GM19324 (cell line): ENCODE results near the gene SH3GLB2.
A peak's percentile ranks its signal among the peaks of the same experiment; 100 is the strongest.

Experiments
- ATAC-seq: cut with Tn5 transposase; IDR thresholded peaks from one replicate; pipeline ENCODE4 v1.9.1; 2021; ENCODE audit warnings: mild to moderate bottlenecking, moderate library complexity; ENCODE audit not compliant: unreplicated experiment, low FRiP score

Gene SH3GLB2

DNA sequence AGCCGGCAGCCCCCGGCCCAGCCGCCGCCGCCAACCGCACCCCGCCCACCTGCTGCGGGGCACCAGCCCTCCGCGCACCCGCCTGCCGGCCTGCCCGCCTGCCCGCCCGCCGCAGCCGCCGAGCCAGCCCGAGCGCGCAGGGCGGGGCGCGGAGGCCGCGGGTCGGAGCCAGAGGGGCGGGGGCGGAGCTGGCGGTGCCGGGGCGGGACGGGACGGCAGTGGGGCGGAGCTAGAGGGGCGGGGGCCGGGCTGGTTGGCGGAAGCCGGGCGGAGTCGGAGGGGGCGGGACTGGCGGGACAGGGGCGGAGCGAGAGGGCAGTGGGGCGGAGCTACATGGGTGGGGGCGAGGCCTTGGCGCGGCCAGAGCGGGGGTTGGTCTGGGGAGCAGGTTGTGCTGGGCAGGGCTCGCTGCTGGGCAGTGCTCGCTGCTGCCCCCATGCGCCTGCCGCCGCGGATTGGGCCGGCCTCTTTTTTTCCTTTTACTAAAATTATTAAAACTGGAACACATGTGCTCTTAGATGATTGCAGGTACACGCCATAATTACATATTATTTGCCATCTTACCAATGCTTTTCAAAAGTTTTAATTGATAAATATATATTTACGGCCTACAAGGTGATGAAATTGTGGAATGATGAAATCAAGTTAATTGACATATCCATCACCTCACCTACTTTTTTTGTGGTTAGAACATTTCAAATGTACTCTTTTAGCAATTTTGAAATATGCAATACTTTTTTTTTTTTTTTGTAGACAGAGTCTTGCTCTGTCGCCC, at the start of gene SH3GLB2:
Gene SH3GLB2, minus strand, starts transcription at position 140 of the 775 bp plus-strand sequence. CDS start 177 bp downstream, outside the sequence.
- peak; percentile 81 for ATAC-seq

DNA sequence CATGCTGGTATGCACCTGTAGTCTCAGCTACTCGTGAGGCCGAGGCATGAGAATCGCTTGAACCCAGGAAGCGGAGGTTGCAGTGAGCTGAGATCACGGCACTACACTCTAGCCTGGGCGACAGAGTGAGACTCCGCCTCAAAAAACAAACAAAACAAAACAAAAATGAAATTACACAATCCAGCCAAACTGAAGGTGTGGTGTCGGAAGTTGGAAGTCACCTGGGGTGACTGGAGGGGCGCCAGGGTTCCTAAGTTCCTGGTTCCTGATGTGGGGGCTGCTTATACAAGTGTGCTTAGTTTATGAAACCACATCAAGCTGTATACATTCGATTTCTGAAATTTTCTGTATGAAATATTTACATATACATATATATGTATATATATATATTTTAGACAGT, 49.1 kb upstream of the SH3GLB2 start:
- no peak for ATAC-seq

DNA sequence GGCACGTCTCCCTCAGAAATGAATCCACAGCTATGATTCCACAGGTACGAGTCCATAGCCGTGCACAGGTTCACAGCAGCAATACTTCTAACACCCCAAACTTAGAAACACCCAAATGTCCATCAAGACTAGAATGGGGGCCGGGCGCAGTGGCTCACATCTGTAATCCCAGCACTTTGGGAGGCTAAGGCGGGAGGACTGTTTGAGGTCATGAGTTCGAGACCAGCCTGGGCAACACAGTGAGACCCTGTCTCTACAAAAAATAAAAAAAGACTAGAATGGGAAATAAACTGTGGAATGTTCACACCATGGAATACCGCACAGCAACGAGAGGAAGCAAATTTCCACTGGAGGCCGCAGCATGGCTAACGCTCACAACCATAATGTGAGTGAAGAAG, 48.5 kb upstream of the SH3GLB2 start:
- no peak for ATAC-seq

DNA sequence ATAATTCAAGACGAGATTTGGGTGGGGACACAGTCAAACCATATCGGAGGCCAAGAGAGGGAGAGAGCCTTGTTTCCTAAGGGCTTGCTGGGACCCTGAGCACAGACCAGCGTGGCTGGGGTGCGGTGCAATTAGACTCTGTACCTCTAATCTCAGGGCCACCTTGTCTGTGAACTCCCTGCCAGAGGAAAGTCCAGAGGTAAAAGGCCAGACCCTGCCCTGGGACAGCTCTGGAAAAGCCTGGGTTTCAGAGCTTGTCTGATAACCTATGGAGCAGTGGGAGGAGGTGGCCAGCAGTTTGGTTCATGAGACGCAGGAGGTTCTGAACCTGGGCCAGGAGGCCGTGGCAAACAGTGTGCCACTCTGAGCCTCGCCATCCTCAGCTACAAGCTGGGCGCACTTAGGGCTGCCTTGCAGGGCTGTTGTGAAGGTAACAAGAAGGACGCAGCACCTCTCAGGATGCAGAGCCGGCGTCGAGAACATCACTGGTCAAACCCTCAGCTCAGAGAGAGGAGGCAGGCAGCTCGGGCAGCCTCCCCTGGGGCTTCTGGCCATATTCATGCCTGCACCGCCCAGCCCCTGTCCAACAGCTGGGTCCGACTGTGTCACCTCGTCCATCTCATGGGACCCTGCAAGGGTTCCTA, 48.0 kb upstream of the SH3GLB2 start:
- ATAC-seq = no peak

DNA sequence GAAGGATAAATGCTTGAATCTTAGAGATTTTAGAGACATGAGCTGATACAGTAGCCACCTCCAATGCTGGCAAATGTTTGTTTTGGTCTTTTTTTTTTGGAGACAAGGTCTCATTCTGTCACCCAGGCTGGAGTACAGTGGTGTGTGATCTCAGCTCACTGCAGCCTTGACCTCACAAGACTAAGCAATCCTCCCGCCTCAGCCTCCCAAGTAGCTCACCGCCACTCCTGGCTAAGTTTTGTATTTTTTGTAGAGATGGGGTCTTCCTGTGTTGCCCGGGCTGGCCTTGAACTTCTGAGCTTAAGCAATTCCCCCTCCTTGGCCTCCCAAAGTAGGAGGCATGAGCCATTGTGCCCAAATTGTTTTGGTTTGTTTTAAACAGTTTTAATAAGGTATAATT, 46.0 kb upstream of the SH3GLB2 start:
- ATAC-seq = no peak

DNA sequence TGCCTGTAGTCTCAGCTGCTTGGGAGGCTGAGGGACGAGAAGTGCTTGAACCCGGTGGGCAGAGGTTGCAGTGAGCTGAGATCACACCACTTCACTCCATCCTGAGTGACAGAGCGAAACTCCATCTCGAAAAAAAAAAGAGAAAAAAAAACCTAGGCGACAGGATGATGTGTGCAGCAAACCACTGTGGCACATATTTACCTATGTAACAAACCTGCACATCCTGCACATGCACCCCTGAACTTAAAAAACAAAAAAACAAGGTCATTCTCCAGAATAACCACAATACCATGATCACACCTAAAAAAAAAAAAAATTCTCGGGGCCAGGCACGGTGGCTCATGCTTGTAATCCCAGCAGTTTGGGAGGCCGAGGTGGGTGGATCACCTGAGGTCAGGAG, 45.3 kb upstream of the SH3GLB2 start:
- no peak for ATAC-seq

DNA sequence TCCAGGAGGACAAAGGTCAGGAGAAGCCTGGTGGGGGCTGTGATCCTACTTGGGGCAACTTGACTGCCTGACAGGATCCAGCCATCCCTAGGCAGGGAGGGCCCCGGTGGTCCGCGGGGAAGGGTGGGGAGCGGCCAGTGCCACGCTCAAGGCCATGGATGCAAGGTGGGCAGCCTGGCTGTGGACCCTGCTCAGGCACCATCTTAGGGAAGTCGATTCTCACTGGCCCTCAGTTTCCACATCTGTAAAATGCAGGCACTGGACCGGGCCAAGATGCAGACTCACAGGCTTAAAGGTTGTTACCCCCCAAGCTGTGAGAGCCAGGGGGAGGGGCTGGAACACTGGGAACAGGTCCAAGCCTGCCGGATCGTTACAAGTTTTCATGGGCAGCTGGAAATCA, 44.0 kb upstream of the SH3GLB2 start:
- no peak for ATAC-seq

DNA sequence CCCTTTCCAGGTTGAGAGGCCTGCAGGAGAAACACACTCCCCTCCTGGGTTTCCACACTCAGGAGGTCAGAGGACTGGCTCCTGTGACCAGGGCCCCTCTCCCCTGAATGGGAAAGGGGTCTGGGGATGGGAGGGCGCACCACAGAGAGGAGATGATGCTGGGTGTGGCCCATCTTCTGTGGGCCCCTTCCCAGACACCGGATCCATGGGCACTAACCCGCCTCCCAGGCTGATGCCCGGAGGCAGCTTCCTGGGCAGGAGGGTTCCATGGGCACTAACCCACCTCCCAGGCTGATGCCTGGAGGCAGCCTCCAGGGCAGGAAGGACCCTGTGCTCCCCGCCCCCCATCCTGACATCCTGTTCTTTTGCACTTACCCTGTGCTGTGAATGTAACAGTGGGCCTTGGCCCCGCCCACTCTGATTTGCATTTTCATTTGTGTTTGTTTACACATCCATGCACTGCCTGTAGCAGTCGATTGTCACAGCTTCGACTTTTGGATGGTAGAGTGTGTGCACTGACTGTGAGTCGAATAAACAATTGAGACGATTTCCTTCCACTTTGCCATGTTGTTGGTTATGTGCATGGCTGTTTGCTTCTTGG, 43.5 kb upstream of the SH3GLB2 start:
- ATAC-seq = no peak

DNA sequence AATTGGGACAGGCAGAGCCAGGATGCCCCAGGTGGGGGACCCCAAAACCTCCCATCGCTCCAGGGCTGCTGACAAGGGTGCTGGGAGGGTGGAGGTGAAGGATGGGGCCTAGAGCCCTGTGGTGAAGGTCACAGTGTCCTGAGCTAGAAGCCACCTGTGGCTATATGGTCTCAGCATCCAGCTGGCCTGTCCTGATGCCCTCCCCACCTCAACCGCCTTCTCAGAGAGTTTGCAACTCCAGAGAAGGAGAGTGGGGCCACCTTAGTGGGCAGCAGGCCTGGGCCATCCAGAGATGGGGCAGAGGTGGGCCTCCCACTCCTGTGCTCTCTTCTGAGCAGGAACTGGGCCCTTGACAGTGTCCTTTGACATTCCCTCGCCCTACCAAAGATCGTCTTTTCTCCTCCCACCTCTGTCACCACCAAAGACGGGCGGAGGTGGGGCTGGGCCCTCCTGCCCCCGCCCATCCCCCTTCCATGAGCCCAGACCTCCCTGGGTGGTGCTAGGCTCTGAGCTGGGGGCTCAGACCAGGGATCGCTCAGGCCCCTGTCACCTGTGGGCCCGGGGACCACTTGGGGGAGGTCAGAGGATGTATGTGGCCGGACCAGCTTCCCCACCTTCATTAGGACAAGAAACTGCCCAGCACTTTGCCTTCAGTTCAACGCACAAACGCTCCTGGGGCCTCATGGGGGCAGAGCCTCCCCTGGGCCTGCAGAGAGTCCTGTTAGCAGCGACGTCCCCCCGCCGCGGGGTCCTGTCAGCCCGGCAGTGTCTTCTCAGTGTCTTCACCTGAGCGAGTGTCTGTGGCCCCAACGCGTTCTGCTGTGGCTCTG, 42.8 kb upstream of the SH3GLB2 start:
- no peak for ATAC-seq

DNA sequence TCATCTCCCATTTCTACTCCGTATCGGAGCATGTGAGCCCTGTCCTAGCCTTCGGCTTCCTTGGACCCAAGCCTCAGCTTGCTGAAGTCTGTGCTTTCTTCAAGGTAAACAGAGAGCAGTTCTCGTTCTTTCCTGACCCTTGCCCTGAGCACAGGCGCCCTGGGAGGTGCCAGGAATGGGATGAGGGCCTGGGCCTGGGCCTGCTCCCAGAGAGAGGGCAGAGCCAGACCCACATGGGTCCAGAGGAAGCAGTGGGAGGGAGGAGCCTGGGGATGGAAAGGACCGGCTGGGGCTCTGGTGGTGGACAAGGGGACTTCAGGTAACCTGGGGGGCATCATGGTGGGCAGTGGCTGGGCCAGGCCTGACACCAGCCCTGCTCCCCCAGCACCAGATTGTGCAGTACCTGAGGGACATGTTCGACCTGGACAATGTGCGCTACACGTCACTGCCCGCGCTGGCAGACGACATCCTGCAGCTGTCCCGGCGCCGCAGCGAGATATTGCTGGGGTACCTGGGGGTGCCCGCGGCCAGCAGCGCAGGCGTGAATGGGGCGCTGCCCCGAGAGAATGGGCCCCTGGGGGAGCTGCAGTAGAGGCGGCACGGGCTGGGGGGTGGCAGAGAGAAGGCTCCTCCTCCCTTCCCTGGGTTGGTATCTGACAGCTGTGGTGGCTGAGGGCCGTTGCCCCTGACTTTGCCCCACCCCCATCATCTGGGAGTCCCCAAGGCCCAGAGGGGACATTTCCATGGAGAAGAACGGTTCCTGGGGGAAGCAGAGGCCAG, 41.9 kb upstream of the SH3GLB2 start:
- no peak for ATAC-seq

DNA sequence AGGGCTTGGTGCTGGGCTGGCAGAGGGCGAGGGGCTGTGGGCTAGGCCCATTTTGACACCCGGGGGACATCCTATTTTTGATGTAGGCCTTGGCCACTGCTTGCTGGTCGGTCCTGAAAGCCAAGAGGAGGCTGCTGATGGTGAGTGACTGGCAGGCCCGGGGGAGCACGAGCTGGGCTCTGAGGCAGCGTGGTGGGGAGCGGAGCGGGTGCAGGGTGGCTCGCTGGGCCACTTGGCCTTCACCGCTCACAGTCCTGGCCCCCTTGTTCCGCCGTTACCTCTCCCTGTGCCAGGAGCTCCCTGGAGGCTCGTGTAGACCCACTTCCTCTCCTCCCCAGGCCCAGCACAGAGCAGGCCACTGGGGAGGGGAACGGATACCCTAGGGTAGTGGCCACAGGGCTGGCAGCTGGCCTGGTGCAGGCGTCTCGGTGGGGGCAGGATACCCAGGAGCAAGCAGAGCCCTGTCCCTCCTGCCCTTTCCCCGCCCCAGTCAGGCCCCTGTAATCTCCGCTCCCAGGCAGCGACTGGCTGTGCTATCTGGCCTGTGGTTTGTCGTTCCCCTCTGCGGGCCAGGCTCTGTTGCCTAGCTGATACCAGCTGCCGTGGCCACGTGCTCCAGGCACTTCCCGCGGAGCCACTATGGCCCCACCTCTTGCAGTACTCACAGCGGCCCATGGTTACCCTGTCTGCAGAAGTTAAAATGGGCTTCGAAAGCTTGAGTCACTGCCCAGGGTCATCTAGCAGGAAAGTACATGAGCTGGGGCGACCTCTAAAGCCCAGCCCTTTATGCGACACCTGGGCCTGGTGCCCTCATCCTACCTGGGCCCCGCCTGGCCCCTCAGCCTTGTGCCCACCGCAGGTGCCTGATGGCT, 41.1 kb upstream of the SH3GLB2 start:
- ATAC-seq = no peak

DNA sequence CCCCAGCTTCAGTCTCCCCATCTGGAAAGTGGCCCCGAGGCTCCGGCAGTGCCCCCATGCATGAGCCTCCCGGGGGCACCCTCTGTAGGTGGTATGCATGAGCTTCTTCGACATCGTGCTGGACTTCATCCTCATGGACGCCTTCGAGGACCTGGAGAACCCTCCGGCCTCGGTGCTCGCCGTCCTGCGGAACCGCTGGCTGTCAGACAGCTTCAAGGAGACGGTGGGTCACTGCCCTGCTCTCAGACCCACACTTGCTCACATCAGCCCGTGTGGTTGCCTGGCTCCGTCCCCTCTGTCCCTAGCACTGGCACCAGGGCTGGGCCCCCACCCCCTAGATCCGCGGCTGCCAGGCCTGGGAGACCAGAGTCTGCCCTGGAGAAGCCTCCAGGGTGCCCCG, 40.0 kb upstream of the SH3GLB2 start:
- no peak for ATAC-seq

DNA sequence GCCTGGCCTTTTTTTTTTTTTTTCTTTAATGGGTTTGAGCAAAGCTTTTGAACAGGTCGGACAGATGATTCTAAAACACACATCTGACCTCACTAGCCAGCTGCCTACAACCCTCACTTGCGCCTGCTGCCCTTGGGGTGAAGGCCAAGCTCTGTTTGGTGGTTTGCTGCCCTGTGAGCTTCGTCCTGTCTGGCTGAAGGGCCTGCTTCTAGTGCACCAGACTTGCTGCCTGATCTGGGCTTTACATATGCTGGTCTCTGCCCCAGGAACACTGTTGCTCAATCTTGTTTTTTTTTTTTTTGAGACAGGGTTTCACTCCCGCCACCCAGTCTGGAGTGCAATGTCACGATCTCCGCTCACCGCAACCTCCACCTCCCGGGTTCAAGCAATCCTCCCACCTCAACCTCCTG, 36.4 kb upstream of the SH3GLB2 start:
- no peak for ATAC-seq

DNA sequence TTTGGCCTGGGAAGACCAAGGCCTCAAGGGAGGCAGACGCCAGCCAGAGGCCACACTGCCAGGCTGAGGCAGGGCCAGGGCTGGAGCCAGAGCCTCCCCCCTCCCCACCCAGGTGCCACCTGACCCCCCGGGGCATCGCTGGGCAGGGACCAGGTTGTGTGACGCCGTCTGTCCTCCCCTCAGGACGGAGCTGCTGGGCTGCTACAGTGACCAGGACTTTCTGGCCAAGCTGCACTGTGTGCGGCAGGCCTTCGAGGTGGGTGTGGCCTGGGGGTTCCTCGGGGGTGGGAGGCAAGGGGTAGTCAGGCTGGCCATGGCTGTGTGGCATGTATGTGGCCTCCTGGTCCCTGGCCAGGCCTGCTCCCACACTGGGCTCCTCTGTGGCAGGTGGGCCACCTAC, 34.9 kb upstream of the SH3GLB2 start:
- no peak for ATAC-seq

DNA sequence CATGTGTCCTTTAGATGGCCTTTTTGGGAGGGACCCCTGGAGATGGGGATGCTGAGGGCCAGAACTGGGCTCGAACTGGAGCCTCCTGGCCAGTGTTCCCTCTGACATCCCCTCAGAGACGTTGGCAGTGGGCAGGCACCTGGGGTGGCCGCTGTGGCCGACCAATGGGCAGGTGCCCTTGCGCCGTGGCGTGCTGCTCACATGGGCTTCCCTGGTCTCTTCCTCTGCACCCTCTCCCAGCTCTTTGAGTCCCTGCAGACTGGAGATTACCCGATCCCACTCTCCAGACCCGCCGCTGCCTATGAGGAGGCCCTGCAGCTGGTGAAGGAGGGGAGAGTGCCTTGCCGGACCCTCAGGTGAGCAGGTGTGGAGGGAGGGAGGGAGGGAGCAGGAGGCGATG, 32.9 kb upstream of the SH3GLB2 start:
- ATAC-seq = no peak

DNA sequence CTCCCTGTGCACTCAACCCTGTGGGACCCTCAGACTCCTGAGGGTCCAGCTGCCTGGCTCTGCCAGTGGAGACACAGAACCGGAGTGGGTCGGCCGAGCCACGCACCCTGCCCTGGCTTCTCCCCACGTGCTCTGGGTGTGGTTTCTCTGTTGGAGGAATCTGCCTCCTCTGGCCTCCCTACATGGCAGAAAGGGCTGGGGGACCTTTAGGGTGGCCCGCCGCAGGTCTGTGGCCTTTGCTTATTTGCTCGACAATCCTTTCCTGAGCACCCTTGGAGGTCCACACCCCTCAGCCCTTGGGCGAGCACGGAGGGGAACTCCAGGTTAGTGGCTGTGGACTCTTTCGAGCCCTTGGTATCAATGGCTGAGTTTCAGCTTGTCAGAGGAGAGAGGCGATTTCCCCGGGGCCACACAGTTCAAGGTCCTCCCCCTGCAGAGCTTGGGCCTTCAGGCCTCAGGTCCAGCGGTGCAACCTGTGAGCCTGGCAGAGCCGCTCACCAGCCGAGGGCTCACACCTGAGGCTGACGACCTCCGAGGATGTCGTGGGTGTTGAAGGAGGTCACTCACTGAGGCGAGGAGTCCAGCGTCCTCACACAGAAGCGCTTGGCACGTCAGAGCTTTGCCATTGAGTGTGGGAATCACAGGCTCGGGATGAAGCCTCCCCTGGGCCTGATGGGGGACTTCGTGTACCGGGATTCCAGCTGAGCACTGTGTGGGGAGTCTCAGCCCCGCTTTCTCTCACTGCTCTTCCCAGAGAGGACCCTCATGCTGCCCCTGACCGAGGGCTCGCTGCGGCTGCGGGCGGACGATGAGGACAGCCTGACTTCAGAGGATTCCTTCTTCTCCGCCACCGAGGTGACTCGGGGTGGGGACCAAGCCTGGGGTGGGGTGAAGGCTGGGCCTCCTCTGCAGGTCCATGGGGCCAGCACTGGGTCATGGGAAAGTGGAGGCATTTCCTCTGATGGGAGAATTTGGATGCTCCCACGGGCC, 32.0 kb upstream of the SH3GLB2 start:
- ATAC-seq = no peak

DNA sequence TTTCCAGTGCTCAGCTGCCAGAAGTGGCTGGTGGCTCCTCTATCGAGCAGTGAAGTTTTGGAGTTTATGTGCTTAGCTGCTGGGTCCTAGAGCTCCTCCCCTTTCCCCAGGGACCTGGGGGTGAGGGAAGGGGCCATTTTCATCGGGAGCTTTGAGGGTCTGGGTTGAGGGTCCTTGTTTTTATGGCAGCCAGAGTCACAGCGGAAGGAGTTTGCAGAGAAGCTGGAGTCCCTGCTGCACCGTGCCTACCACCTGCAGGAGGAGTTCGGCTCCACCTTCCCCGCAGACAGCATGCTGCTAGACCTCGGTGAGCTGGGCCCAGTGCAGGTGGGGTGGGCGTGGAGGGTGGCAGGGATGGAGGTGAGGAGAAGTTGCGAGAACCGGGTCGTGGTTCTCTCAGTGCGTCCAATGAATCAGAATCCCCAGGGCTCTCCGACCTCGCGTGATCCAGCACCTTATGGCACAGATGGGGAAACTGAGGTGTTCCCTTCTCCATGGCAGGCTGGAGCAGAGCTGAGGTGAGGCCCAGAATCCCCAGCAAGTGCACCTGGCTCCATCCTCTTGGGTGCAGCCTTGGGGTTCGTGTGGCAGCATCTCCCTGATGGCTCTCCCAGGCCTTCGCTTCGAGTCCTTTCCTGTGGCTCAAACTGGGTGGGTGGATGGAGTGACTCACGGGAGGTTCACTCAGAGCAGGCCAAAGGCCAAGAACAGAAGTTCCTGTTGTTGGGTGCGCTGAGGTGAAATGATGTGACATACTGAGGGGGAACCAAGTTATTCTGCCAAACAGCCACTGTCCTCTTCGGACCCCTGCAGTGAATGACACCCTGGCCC, 31.0 kb upstream of the SH3GLB2 start:
- ATAC-seq = no peak
